GM12878 (cell line): Measurements from ENCODE around the gene CCDC160. TPM values are rescaled to one million over a fixed set of nuclear protein-coding genes. Genes with fewer than 3 reads are reported as not detected.

Source experiments
- ATAC-seq: fragments of 200-7000 bp; cut with Tn5 transposase; 3 replicates; pipeline ENCODE4 v1.9.1; 2020; ENCODE audit warnings: mild to moderate bottlenecking, moderate library complexity
- Bru-seq: library from RNA; stranded (reverse); fragments of 400-500 nt; gene quantifications from one replicate; lab custom pipeline; 2021; lab: Mats Ljungman, UMichigan
- BruChase-seq, 2 experiments: library from RNA; stranded (reverse); fragments of 400-500 nt; gene quantifications; one replicate each; lab custom pipeline; 2021; lab: Mats Ljungman, UMichigan
- BruUV-seq: library from RNA; stranded (reverse); fragments of 400-500 nt; replicated peaks from 2 replicates; lab custom pipeline; 2021; lab: Mats Ljungman, UMichigan
- CTCF ChIA-PET: fragments of 300-600 bp; sonication (Branson Sonifier 250); formaldehyde crosslinking; extraction: SDS; loops from one replicate; lab custom pipeline; 2021; ENCODE audit warnings: inconsistent platforms; lab: Yijun Ruan, JAX
- POLR2A ChIA-PET: fragments of 350-600 bp; formaldehyde crosslinking; extraction: SDS; loops from one replicate; lab custom pipeline; 2021; ENCODE audit warnings: inconsistent platforms; lab: Charles Lee
- RAD21 ChIA-PET: fragments of 300-600 bp; sonication (Branson Sonifier 250); formaldehyde crosslinking; loops from one replicate; lab custom pipeline; 2023; ENCODE audit warnings: antibody characterized with exemption; ENCODE audit not compliant: unreplicated experiment; lab: Charles Lee
- SMC1A ChIA-PET: fragments of 300-600 bp; sonication (Branson Sonifier 250); formaldehyde crosslinking; loops from one replicate; lab custom pipeline; 2023; ENCODE audit not compliant: unreplicated experiment, uncharacterized antibody; lab: Charles Lee
- DNase-seq: peaks from one replicate; pipeline ENCODE4 v3.0.0-alpha.2; 2011; ENCODE audit warnings: low read depth, low spot score
- FAIRE-seq: peaks from 3 replicates; lab custom pipeline; 2011; peaks lifted over from hg19 to GRCh38; lab: Jason Lieb, UNC
- H2AFZ ChIP-seq: 2 replicates; pipeline ENCODE4 v1.6.0; 2011; ENCODE audit warnings: low read depth, low read length, control low read depth; ENCODE audit not compliant: control insufficient read depth
- H3K27ac ChIP-seq: 2 replicates; pipeline ENCODE4 v1.5.1; 2011; ENCODE audit warnings: control low read depth; ENCODE audit not compliant: control insufficient read depth, insufficient read depth
- H3K27me3 ChIP-seq, 2 experiments: replicated peaks in 1 of 2; 2 replicates each; pipeline versions ENCODE4 v1.6.0 to v1.6.1; 2011; ENCODE audit warnings: low read length in 1 of 2; ENCODE audit not compliant: control insufficient read depth in 2 of 2, insufficient read depth in 2 of 2
- H3K36me3 ChIP-seq, 2 experiments: 2 replicates each; pipeline ENCODE4 v1.5.1; 2011; ENCODE audit warnings: low read length in 1 of 2; ENCODE audit not compliant: control insufficient read depth in 2 of 2, insufficient read depth in 2 of 2
- H3K4me1 ChIP-seq: 2 replicates; pipeline ENCODE4 v1.6.1; 2011; ENCODE audit warnings: mild to moderate bottlenecking, low read length, moderate library complexity, mixed read lengths; ENCODE audit not compliant: control insufficient read depth, insufficient read depth
- H3K4me2 ChIP-seq: 2 replicates; pipeline ENCODE4 v1.6.0; 2011; ENCODE audit warnings: control low read depth; ENCODE audit not compliant: control insufficient read depth, insufficient read depth
- H3K4me3 ChIP-seq: fragments of 200-600 bp; sonication (generic); 2 replicates; pipeline ENCODE4 v1.5.1; 2016
- H3K79me2 ChIP-seq: 2 replicates; pipeline ENCODE4 v1.6.0; 2011; ENCODE audit warnings: low read length; ENCODE audit not compliant: control insufficient read depth, insufficient read depth
- H3K9ac ChIP-seq: 2 replicates; pipeline ENCODE4 v1.8.0; 2011; ENCODE audit warnings: low read length, control low read depth, mixed read lengths; ENCODE audit not compliant: control insufficient read depth, insufficient read depth
- H3K9me3 ChIP-seq: replicated peaks from 3 replicates; pipeline ENCODE4 v1.5.1; 2011; ENCODE audit warnings: mild to moderate bottlenecking, low read length; ENCODE audit not compliant: control insufficient read depth, insufficient read depth
- H4K20me1 ChIP-seq: 2 replicates; pipeline ENCODE4 v1.6.0; 2011; ENCODE audit not compliant: control insufficient read depth, insufficient read depth
- CBX3 ChIP-seq: fragments of 200-600 bp; sonication (generic); IDR thresholded peaks from 2 replicates; pipeline ENCODE4 v1.6.1; 2016; ENCODE audit warnings: low read depth, borderline replicate concordance
- HDGF ChIP-seq: fragments of 450-650 bp; IDR thresholded peaks from 2 replicates; pipeline ENCODE4 v1.6.1; 2016; ENCODE audit warnings: antibody characterized with exemption
- KLF5 ChIP-seq: fragments of 450-650 bp; IDR thresholded peaks from 2 replicates; pipeline ENCODE4 v1.6.1; 2014; ENCODE audit warnings: mild to moderate bottlenecking; ENCODE audit not compliant: partially characterized antibody
- MXI1 ChIP-seq: fragments of 150-350 bp; IDR thresholded peaks from 2 replicates; pipeline ENCODE4 v1.6.1; 2011; ENCODE audit warnings: low read depth, mild to moderate bottlenecking, inconsistent platforms, low read length, improper control_type of control experiment
- PKNOX1 ChIP-seq: fragments of 450-650 bp; IDR thresholded peaks from 2 replicates; pipeline ENCODE4 v1.6.1; 2016; ENCODE audit warnings: mild to moderate bottlenecking
- STAT1 ChIP-seq: fragments of 450-650 bp; conservative IDR thresholded peaks from 2 replicates; pipeline ENCODE4 v1.6.1; 2014; ENCODE audit warnings: antibody characterized with exemption, mild to moderate bottlenecking
- TAF1 ChIP-seq: IDR thresholded peaks from 2 replicates; pipeline ENCODE4 v1.6.1; 2011; ENCODE audit warnings: mild to moderate bottlenecking, low read depth, low read length, borderline replicate concordance
- ZBTB40 ChIP-seq: fragments of 450-650 bp; IDR thresholded peaks from 2 replicates; pipeline ENCODE4 v1.6.1; 2016; ENCODE audit warnings: mild to moderate bottlenecking, moderate library complexity, borderline replicate concordance
- WGBS: methylation state at CpG from one replicate; pipeline ENCODE4 v1.1.6; 2016; ENCODE audit warnings: low lambda C conversion rate; ENCODE audit not compliant: insufficient replicate concordance, insufficient coverage; ENCODE audit errors: missing lambda C conversion rate; 5-methylcytosine and 5-hydroxymethylcytosine counted together
- in situ Hi-C: fragments of 300-500 bp; cut with MboI; formaldehyde crosslinking; loops from 9 replicates; pipeline ENCODE4 v1.14.3; 2018; ENCODE audit warnings: mixed read lengths
- intact Hi-C: fragments of 100-400 bp; cut with micrococcal nuclease; formaldehyde crosslinking; loops from one replicate; pipeline ENCODE4 v1.14.2; 2022; ENCODE audit not compliant: unreplicated experiment
- long read RNA-seq, 2 experiments: library from polyadenylated mRNA; unstranded; transcript quantifications; one replicate each; pipeline ENCODE4 v2.0.0, GENCODE V29; 2019 to 2020
- polyA minus RNA-seq, 3 experiments: library from RNA; depleted of rRNA, polyadenylated mRNA; stranded (reverse); fragments of >200 nt; gene quantifications; 2 replicates each; pipeline ENCODE4 v1.2.3, GENCODE V29; 2011
- polyA plus RNA-seq, 11 experiments: library from polyadenylated mRNA; depleted of rRNA in 4 of 11; unstranded in 6 of 11; stranded (reverse) in 5 of 11; fragments of >200 nt; fragmentation: Nextera tagmentation in 4 of 11; fragmentation: Illumina TruSeq in 1 of 11; extraction: Ambion mirVana in 4 of 11; extraction: Trizol in 1 of 11; gene quantifications; 1 replicate in 1 of 11; 2 replicates in 10 of 11; pipeline versions ENCODE4 v1.2.1 to v1.2.3, GENCODE V29; 2011 to 2016; ENCODE audit warnings: inconsistent platforms in 2 of 11, missing spikeins in 2 of 11, low read depth in 1 of 11
- total RNA-seq, 4 experiments: library from RNA; depleted of rRNA in 3 of 4; stranded (reverse); fragments of >200 nt in 3 of 4; fragmentation: Illumina TruSeq in 1 of 4; extraction: Trizol in 1 of 4; gene quantifications; 2 replicates each; pipeline versions ENCODE4 v1.2.1 to v1.2.3, GENCODE V29; 2013 to 2021

Gene CCDC160
- total RNA-seq (2013; cell fraction: nucleolus; rRNA removed), result not detected in 2 replicates
- not detected in 2 replicates for total RNA-seq (2014; rRNA removed)
- not detected in 2 replicates for total RNA-seq (2014; rRNA removed; fragmentation: Illumina TruSeq; extraction: Trizol)
- not detected in 2 replicates for total RNA-seq (2021)
- polyA plus RNA-seq (2011; ENCODE audit: low read depth), result not detected
- polyA plus RNA-seq (2011; rRNA removed), result not detected in 2 replicates
- polyA plus RNA-seq (2011; cell fraction: cytosol; rRNA removed), result not detected in 2 replicates
- polyA plus RNA-seq (2011; cell fraction: nucleus; rRNA removed), result not detected in 2 replicates
- not detected in 2 replicates for polyA plus RNA-seq (2012)
- polyA plus RNA-seq (2014; fragmentation: Illumina TruSeq; extraction: Trizol), result not detected in 2 replicates
- polyA plus RNA-seq (2014; fragmentation: Nextera tagmentation; extraction: Ambion mirVana), result not detected
- polyA plus RNA-seq (2014; rRNA removed), result not detected in 2 replicates
- not detected for polyA plus RNA-seq (2016; fragmentation: Nextera tagmentation; extraction: Ambion mirVana)
- not detected in 2 replicates for polyA minus RNA-seq (2011; rRNA and poly(A)+ RNA removed)
- not detected in 2 replicates for polyA minus RNA-seq (2011; cell fraction: cytosol; rRNA and poly(A)+ RNA removed)
- polyA minus RNA-seq (2011; cell fraction: nucleus; rRNA and poly(A)+ RNA removed), result not detected in 2 replicates
- not detected for Bru-seq, nascent RNA
- not detected for BruChase-seq, experiment 1, labeled RNA remaining after a 6-hour chase
- not detected for BruChase-seq, experiment 2, labeled RNA remaining after a 2-hour chase
- long read RNA-seq, experiment 1, result 0 reads
- long read RNA-seq, experiment 2, result 0 reads

- Histone ChIP-seq H3K9me3 (no peaks in the 10 kb centered on the region), H3K27me3 (no peaks in the 10 kb centered on the region), H3K4me2 (no peak within 1 kb of the TSS), H4K20me1 (no peaks in the 10 kb centered on the region), H3K36me3 (no peaks in the 10 kb centered on the region), H3K4me1 (no peaks in the 10 kb centered on the region), H3K27ac (no peak within 1 kb of the TSS), H3K9ac (no peak within 1 kb of the TSS), H2AFZ (no peak within 1 kb of the TSS), H3K4me3 (no peak within 1 kb of the TSS), H3K79me2 (no peaks in the 10 kb centered on the region)
- BruUV-seq, result no TSS peak
- ChIA-PET SMC1A (no interaction called here), POLR2A (no interaction called here), RAD21 (no interaction called here), CTCF (no interaction called here)
- DNase-seq, result no peak
- no peak for FAIRE-seq
- ATAC-seq, result peak; percentile 37; the same call in 2 of the 3 replicates
- intact Hi-C loops (no loop called here), in situ Hi-C loops (no loop called here)
- TF ChIP-seq HDGF (no peak), KLF5 (no peak), PKNOX1 (no peak), TAF1 (no peak), STAT1 (no peak), MXI1 (no peak), ZBTB40 (no peak), CBX3 (no peak)
- 48% methylated on average over 55 of the region's 70 CpGs for WGBS
These were observed at the start of gene CCDC160 for GRCh38 chrX:134236626-134237614. Gene CCDC160 (plus strand): TSS chrX:134237182. CDS start chrX:134244801, 7,619 bp downstream.
